ENCODE measurements around the gene SLC12A8.

DNA sequence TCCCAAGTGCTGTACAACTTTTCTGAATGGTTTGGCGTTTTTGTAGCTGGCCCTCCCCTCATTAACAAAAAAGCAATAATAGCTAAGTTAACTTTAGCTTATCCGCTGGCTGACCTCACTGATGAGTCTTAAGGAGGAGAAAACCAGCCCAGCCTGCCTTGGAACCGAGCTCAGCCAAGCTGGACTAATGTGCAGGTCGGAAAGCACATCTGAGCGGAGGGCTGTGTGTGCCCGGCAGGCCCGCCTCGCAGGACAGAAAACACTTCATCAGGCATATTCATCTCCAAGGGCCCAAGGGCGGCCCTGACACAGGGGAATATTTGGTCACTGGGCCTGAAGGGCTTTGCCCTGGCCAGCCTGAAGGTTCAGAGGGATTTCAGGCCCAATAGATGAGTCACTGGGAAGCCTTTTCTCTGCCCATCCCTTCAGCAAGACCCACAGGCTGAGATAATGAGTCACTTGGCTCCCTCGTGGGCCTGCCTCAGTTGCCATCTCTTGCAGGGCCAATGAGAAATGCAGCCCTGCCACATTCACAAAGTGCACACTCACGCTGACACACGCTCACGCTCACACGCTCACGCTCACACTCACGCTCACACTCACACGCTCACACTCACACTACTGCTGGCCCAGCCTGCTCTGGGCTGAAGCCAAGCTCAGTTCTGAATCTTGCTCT is 75.1 kb downstream of the SLC12A8 start:
- TF ChIP-seq, protein P1, sequence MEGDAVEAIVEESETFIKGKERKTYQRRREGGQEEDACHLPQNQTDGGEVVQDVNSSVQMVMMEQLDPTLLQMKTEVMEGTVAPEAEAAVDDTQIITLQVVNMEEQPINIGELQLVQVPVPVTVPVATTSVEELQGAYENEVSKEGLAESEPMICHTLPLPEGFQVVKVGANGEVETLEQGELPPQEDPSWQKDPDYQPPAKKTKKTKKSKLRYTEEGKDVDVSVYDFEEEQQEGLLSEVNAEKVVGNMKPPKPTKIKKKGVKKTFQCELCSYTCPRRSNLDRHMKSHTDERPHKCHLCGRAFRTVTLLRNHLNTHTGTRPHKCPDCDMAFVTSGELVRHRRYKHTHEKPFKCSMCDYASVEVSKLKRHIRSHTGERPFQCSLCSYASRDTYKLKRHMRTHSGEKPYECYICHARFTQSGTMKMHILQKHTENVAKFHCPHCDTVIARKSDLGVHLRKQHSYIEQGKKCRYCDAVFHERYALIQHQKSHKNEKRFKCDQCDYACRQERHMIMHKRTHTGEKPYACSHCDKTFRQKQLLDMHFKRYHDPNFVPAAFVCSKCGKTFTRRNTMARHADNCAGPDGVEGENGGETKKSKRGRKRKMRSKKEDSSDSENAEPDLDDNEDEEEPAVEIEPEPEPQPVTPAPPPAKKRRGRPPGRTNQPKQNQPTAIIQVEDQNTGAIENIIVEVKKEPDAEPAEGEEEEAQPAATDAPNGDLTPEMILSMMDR (IDR thresholded peaks at IDR 0.05) = no peak
- TF ChIP-seq POLR2AphosphoS5 (IDR thresholded peaks at IDR 0.05) = no peak

Data from stomach (tissue), 4 donors.